ENCODE measurements around the gene PTPN13.

The PTPN13 gene

DNA sequence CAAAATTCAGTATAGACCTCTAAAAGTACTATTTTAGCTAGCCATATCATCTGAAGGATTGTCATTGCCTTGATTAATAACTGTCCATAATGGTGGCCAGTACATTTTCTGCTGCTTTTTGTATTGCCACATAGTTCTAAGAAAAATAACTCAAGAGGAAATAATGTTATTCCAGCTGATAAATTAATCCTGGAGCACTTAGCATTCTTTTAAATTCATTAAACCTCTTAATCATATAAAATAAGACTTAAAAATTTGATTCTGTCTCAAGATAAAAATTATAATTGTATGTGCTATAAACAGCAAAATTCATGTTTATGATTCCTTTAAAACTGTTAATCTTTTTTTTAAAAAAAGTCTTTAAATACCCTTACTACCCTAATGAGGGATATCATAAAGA is 12.7 kb downstream of the PTPN13 start:
- TF ChIP-seq CTCF (IDR thresholded peaks at IDR 0.05; ENCODE audit: low read depth, low read length, poor library complexity, severe bottlenecking) (no peak), EZH2phosphoT487 (IDR thresholded peaks at IDR 0.05; ENCODE audit: borderline replicate concordance, low read length) (no peak)
- no peaks in the 10 kb centered on the region for H3K27me3 ChIP-seq (ENCODE audit: control insufficient read depth, low read length)
- H3K27ac ChIP-seq (ENCODE audit: low read depth, low read length) = no peak overlapping the region
- no peaks in the 10 kb centered on the region for H3K79me2 ChIP-seq (ENCODE audit: control insufficient read depth, low read length)
- H3K9me3 ChIP-seq (ENCODE audit: control insufficient read depth, insufficient read depth, low read length) = no peaks in the 10 kb centered on the region
- no peak overlapping the region for H3K4me2 ChIP-seq (ENCODE audit: low read length)
- no peak overlapping the region for H3K4me3 ChIP-seq (ENCODE audit: low read length)
- no peaks in the 10 kb centered on the region for H3F3A ChIP-seq (ENCODE audit: control insufficient read depth, insufficient read depth)
- H3K4me1 ChIP-seq (ENCODE audit: control insufficient read depth, low read length) = no peaks in the 10 kb centered on the region
- H4K20me1 ChIP-seq (ENCODE audit: control insufficient read depth, insufficient read depth, low read depth, low read length) = no peaks in the 10 kb centered on the region
- H3K36me3 ChIP-seq (ENCODE audit: control insufficient read depth, low read length) = no peaks in the 10 kb centered on the region
- H3K9me2 ChIP-seq (replicated peaks; ENCODE audit: control insufficient read depth, low read length) = no peaks in the 10 kb centered on the region

- H3K27me3 ChIP-seq (ENCODE audit: control insufficient read depth, low read length) = no peaks in the 10 kb centered on the region
- no peak overlapping the region for H3K4me3 ChIP-seq (ENCODE audit: low read length)
- H3K4me1 ChIP-seq (ENCODE audit: control insufficient read depth, low read length) = no peaks in the 10 kb centered on the region
- H3K36me3 ChIP-seq (ENCODE audit: control insufficient read depth, low read length) = no peaks in the 10 kb centered on the region
- H3K9me3 ChIP-seq (ENCODE audit: control insufficient read depth, insufficient read depth, low read length) = no peaks in the 10 kb centered on the region
- H3K79me2 ChIP-seq (ENCODE audit: control insufficient read depth, low read length) = no peaks in the 10 kb centered on the region
- no peak for TF ChIP-seq CTCF (IDR thresholded peaks at IDR 0.05; ENCODE audit: low read depth, low read length, poor library complexity, severe bottlenecking)
- H3K9me2 ChIP-seq (replicated peaks; ENCODE audit: control insufficient read depth, low read length) = no peaks in the 10 kb centered on the region
- H4K20me1 ChIP-seq (ENCODE audit: control insufficient read depth, insufficient read depth, low read depth, low read length) = no peaks in the 10 kb centered on the region
- no peak overlapping the region for H3K27ac ChIP-seq (ENCODE audit: low read depth, low read length)
- no peak overlapping the region for H3K4me2 ChIP-seq (ENCODE audit: low read length)
- no peaks in the 10 kb centered on the region for H3F3A ChIP-seq (ENCODE audit: control insufficient read depth, insufficient read depth)
Observed at GRCh38 chr4:86608757-86609375, 14.8 kb downstream of the PTPN13 start.

GRCh38 chr4:86611757-86612156 is 17.6 kb downstream of the PTPN13 start:
- H3K27me3 ChIP-seq (ENCODE audit: control insufficient read depth, low read length) = no peaks in the 10 kb centered on the region
- H3K36me3 ChIP-seq (ENCODE audit: control insufficient read depth, low read length) = no peaks in the 10 kb centered on the region
- no peaks in the 10 kb centered on the region for H4K20me1 ChIP-seq (ENCODE audit: control insufficient read depth, insufficient read depth, low read depth, low read length)
- H3F3A ChIP-seq (ENCODE audit: control insufficient read depth, insufficient read depth) = no peaks in the 10 kb centered on the region
- no peak overlapping the region for H3K27ac ChIP-seq (ENCODE audit: low read depth, low read length)
- H3K4me3 ChIP-seq (ENCODE audit: low read length) = no peak overlapping the region
- no peak overlapping the region for H3K4me2 ChIP-seq (ENCODE audit: low read length)
- TF ChIP-seq CTCF (IDR thresholded peaks at IDR 0.05; ENCODE audit: low read depth, low read length, poor library complexity, severe bottlenecking) (no peak), EZH2phosphoT487 (IDR thresholded peaks at IDR 0.05; ENCODE audit: borderline replicate concordance, low read length) (no peak)
- no peaks in the 10 kb centered on the region for H3K9me3 ChIP-seq (ENCODE audit: control insufficient read depth, insufficient read depth, low read length)
- H3K4me1 ChIP-seq (ENCODE audit: control insufficient read depth, low read length) = no peaks in the 10 kb centered on the region
- H3K9me2 ChIP-seq (replicated peaks; ENCODE audit: control insufficient read depth, low read length) = no peaks in the 10 kb centered on the region
- no peaks in the 10 kb centered on the region for H3K79me2 ChIP-seq (ENCODE audit: control insufficient read depth, low read length)

All from DOHH2 (cell line).